Keratinocyte (primary cell): ENCODE data around the gene NEGR1.

ENCODE experiments used
- CTCF ChIP-seq, 3 experiments: IDR thresholded peaks in 1 of 3; conservative IDR thresholded peaks in 1 of 3; optimal IDR thresholded peaks in 1 of 3; 2 replicates in 2 of 3; 3 replicates in 1 of 3; pipeline versions ENCODE3 to v1.5.1; 2011; ENCODE audit warnings: low read length in 3 of 3, mild to moderate bottlenecking in 3 of 3, moderate library complexity in 2 of 3, control low read depth in 1 of 3, inconsistent platforms in 1 of 3; ENCODE audit not compliant: insufficient read depth in 2 of 3; ENCODE audit errors: extremely low read depth in 1 of 3
- EZH2 ChIP-seq: IDR thresholded peaks from one replicate; pipeline ENCODE4 v1.6.1; 2012; ENCODE audit warnings: inconsistent platforms, mild to moderate bottlenecking, low read length, moderate library complexity

GRCh38 chr1:71434240-71434639 lies 848.1 kb downstream of the NEGR1 start:
- TF ChIP-seq CTCF (optimal IDR thresholded peaks at IDR 0.05 in 1 of 3, IDR thresholded peaks at IDR 0.05 in 1 of 3, conservative IDR thresholded peaks at IDR 0.05 in 1 of 3; ENCODE audit: extremely low read depth in 1 of 3, insufficient read depth in 2 of 3, low read length in 3 of 3) (no peak), EZH2 (no peak)
